Measurements from ENCODE around the gene HID1. TPM values are rescaled to one million over a fixed set of nuclear protein-coding genes. Genes with fewer than 3 reads are reported as not detected.
"Not testable (repeated sequence)": the region's sequence is repeated elsewhere in the genome, so short reads cannot be mapped to it uniquely, and the experiment has no call there.

The HID1 gene
- total and polyA plus RNA-seq, 2 donors (not counting 1 experiment from before 2014, with no cell fraction given), result 3.9 to 4.0 TPM

- CTCF ChIA-PET, result interaction anchor here (0.7 to 5.9 kb wide), 4 partner anchors 8 to 178 kb away, joined by 3 to 32 read pairs (median 4); no protein-coding TSS in a partner anchor
- H3K4me2 ChIP-seq (replicated peaks; ENCODE audit: low read depth, low read length, poor library complexity, severe bottlenecking); H3K27ac ChIP-seq (ENCODE audit: low read length in 2 of 2); H3K36me3 ChIP-seq (replicated peaks in 1 of 2; ENCODE audit: control extremely low read depth in 1 of 2, control insufficient read depth in 1 of 2, extremely low read depth in 1 of 2, insufficient read depth in 2 of 2, low read length in 1 of 2); H3K4me1 Mint-ChIP-seq; DNase-seq; H3K4me3 Mint-ChIP-seq; H2AFZ ChIP-seq (ENCODE audit: insufficient read depth, low read depth, low read length, poor library complexity, severe bottlenecking); ATAC-seq (ENCODE audit: low read depth); H3K9ac ChIP-seq (ENCODE audit: low read length); H4K20me1 ChIP-seq (ENCODE audit: control insufficient read depth, insufficient read depth, low read length, poor library complexity, severe bottlenecking); H3K79me2 ChIP-seq (ENCODE audit: control insufficient read depth, insufficient read depth, low read length); intact Hi-C loops (cut with micrococcal nuclease); H3K9me3 ChIP-seq (ENCODE audit: control extremely low read depth in 1 of 3, control insufficient read depth in 2 of 3, insufficient read depth in 1 of 3, low read length in 2 of 3); H3K4me3 ChIP-seq (ENCODE audit: control extremely low read depth in 1 of 5, extremely low read depth in 1 of 5, insufficient read depth in 1 of 5, low read depth in 2 of 5, low read length in 4 of 5); H3K27ac Mint-ChIP-seq; H3K9me3 Mint-ChIP-seq (ENCODE audit: insufficient read depth): not testable (repeated sequence)
- H3K27me3 Mint-ChIP-seq, result peaks cover 23% of the 10 kb centered on the region
- Histone ChIP-seq H3K4me1 (ENCODE audit: control insufficient read depth in 2 of 2, insufficient read depth in 2 of 2, low read length in 2 of 2) (peaks cover 13 to 16% of the 10 kb centered on the region in 2 donors), H3K27me3 (replicated peaks in 1 of 4; ENCODE audit: control extremely low read depth in 1 of 4, control insufficient read depth in 3 of 4, insufficient read depth in 4 of 4, low read length in 3 of 4) (peaks cover 0 to 32% (median 9%) of the 10 kb centered on the region in 4 experiments)
- WGBS (ENCODE audit: insufficient coverage), result 100% methylated on average over 2 of the region's 5 CpGs
- POLR2A ChIA-PET, result interaction anchor here (0.7 kb wide), 1 partner anchor 14 kb away, joined by 4 read pairs; no protein-coding TSS in a partner anchor
Measured at GRCh38 chr17:74969501-74969900, 3.1 kb downstream of the HID1 start.

DNA sequence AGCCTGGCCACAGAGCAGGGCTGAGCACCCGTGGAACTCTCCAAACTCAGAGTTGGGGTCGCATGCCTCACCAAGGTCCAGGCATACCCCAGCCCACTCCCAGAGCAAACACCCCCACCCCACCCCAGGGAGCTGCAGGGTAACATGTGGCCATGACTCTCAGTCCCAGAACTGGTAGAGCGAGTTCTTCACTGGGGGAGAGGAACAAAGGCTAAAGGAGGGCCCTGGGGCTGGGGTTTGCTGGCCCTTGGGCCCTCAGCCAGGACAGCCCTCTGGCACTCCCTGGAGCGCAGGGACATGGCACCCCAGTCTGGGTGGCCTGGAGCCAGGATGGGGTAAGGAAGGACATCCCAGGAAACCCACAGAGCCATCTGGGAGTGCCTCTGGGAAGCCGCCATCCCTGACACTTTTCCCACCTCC is 4.2 kb downstream of the HID1 start:
- ChIA-PET POLR2A (no interaction called here), CTCF (interaction anchor here (1.7 to 5.9 kb wide), 2 partner anchors 10 to 11 kb away, joined by 5 to 32 read pairs; no protein-coding TSS in a partner anchor)
- H2AFZ ChIP-seq (ENCODE audit: insufficient read depth, low read depth, low read length, poor library complexity, severe bottlenecking), result no peak overlapping the region
- H3K4me1 ChIP-seq (ENCODE audit: control insufficient read depth in 2 of 2, insufficient read depth in 2 of 2, low read length in 2 of 2), result peaks cover 13 to 16% of the 10 kb centered on the region in 2 donors
- no peaks in the 10 kb centered on the region for H4K20me1 ChIP-seq (ENCODE audit: control insufficient read depth, insufficient read depth, low read length, poor library complexity, severe bottlenecking)
- Mint-ChIP-seq H3K4me3 (no peak overlapping the region), H3K27me3 (peaks cover 21% of the 10 kb centered on the region), H3K9me3 (ENCODE audit: insufficient read depth) (no peaks in the 10 kb centered on the region), H3K27ac (no peak overlapping the region), H3K4me1 (peaks cover 9% of the 10 kb centered on the region)
- WGBS (ENCODE audit: insufficient coverage), result 92% methylated on average over 5 of the region's 5 CpGs
- no peaks in the 10 kb centered on the region for H3K36me3 ChIP-seq (replicated peaks in 1 of 2; ENCODE audit: control extremely low read depth in 1 of 2, control insufficient read depth in 1 of 2, extremely low read depth in 1 of 2, insufficient read depth in 2 of 2, low read length in 1 of 2)
- H3K27me3 ChIP-seq (replicated peaks in 1 of 4; ENCODE audit: control extremely low read depth in 1 of 4, control insufficient read depth in 3 of 4, insufficient read depth in 4 of 4, low read length in 3 of 4), result peaks cover 0 to 22% (median 5%) of the 10 kb centered on the region in 4 experiments
- H3K4me3 ChIP-seq (ENCODE audit: control extremely low read depth in 1 of 5, extremely low read depth in 1 of 5, insufficient read depth in 1 of 5, low read depth in 2 of 5, low read length in 4 of 5), result no peak overlapping the region
- DNase-seq (no peak), ATAC-seq (ENCODE audit: low read depth) (no peak)
- H3K9me3 ChIP-seq (ENCODE audit: control extremely low read depth in 1 of 3, control insufficient read depth in 2 of 3, insufficient read depth in 1 of 3, low read length in 2 of 3), result peaks cover 0 to 6% (median 0%) of the 10 kb centered on the region in 3 donors
- H3K4me2 ChIP-seq (replicated peaks; ENCODE audit: low read depth, low read length, poor library complexity, severe bottlenecking), result no peak overlapping the region
- intact Hi-C loops (cut with micrococcal nuclease), result no loop called here
- no peaks in the 10 kb centered on the region for H3K79me2 ChIP-seq (ENCODE audit: control insufficient read depth, insufficient read depth, low read length)
- TF ChIP-seq CTCF (IDR thresholded peaks at IDR 0.05), result no peak
- TF ChIP-seq EZH2 (IDR thresholded peaks at IDR 0.05; ENCODE audit: borderline replicate concordance, insufficient read depth, low read depth, low read length, poor library complexity, severe bottlenecking), result no peak
- H3K9ac ChIP-seq (ENCODE audit: low read length), result no peak overlapping the region
- no peak overlapping the region for H3K27ac ChIP-seq (ENCODE audit: low read length in 2 of 2)

Measured in B cell (primary cell).